SJSA1 (cell line): ENCODE results near the gene ATP6V1A. TPM values are rescaled to one million over a fixed set of nuclear protein-coding genes. Genes with fewer than 3 reads are reported as not detected.

Experiments used
- DNase-seq, 2 experiments: peaks; one replicate each; pipeline ENCODE4 v3.0.0-alpha.2; 2015 to 2020; ENCODE audit warnings: low spot score in 2 of 2, low read depth in 1 of 2
- H3K27ac ChIP-seq: fragments of 250-450 bp; sonication (Bioruptor Pico); 2 replicates; pipeline ENCODE4 v1.5.1; 2020; ENCODE audit warnings: mild to moderate bottlenecking, moderate library complexity
- H3K27me3 ChIP-seq: fragments of 250-450 bp; sonication (Bioruptor Pico); replicated peaks from 2 replicates; pipeline ENCODE4 v1.5.1; 2020; ENCODE audit warnings: mild to moderate bottlenecking, moderate library complexity
- H3K36me3 ChIP-seq: fragments of 250-450 bp; sonication (Bioruptor Pico); 2 replicates; pipeline ENCODE4 v1.5.1; 2020; ENCODE audit warnings: mild to moderate bottlenecking
- H3K4me1 ChIP-seq: fragments of 250-450 bp; sonication (Bioruptor Pico); replicated peaks from 2 replicates; pipeline ENCODE4 v1.6.1; 2021; ENCODE audit warnings: mild to moderate bottlenecking
- H3K4me3 ChIP-seq: fragments of 250-450 bp; sonication (Bioruptor Pico); 2 replicates; pipeline ENCODE4 v1.5.1; 2020; ENCODE audit warnings: mild to moderate bottlenecking
- H3K9me3 ChIP-seq: fragments of 250-450 bp; sonication (Bioruptor Pico); replicated peaks from 2 replicates; pipeline ENCODE4 v1.5.1; 2020; ENCODE audit warnings: mild to moderate bottlenecking
- total RNA-seq: library from RNA; depleted of rRNA; stranded (reverse); fragments of >200 nt; shearing (Covaris generic); gene quantifications from 2 replicates; pipeline ENCODE4 v1.2.3, GENCODE V29; 2014; rRNA removed

Gene ATP6V1A
- total RNA-seq, result 54.8 and 65.8 TPM in 2 replicates

GRCh38 chr3:113746548-113747282, at the start of gene ATP6V1A:
Gene ATP6V1A (plus strand): TSS chr3:113747035. CDS start chr3:113778754, 31,719 bp downstream.
- H3K4me3 ChIP-seq, result peak within 1 kb of the TSS; percentile 80
- no peaks in the 10 kb centered on the region for H3K9me3 ChIP-seq
- peaks cover 23% of the 10 kb centered on the region for H3K4me1 ChIP-seq
- peak; percentile 86 to 96 for DNase-seq
- no peaks in the 10 kb centered on the region for H3K27me3 ChIP-seq
- H3K36me3 ChIP-seq, result peaks cover 24% of the 10 kb centered on the region
- H3K27ac ChIP-seq, result peak within 1 kb of the TSS; percentile 99

DNA sequence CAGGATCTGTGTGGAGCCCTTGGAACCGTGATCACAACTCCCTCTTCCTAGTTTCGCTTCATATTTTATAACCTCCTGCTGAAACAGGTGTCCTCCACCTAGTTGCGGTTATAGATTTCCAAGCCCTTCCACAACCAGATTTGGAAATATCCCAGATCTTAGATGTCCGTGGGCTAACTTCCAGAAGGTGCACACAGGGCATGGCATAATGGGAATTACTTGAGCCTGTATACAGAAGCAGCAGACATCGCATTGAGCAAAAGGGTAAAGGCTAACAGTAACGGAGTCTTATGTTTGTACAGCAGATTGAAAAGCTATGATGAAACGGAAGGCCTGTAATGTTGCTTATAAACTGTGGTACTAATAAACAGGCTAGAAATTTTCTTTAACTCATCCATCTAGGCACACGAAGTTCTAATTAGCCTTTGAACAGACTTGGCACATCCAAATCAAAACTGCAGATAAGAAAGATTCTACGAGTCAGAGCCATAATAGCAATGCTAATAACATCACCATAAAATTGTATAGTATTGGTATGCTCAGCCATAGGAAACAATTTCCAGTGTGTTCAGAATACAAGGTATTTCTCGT, 49.2 kb upstream of the ATP6V1A start:
- peaks cover 8% of the 10 kb centered on the region; the same call in 1 of the 2 replicates for H3K4me1 ChIP-seq
- peak in 1 of 2 experiments; percentile 21 for DNase-seq
- H3K27ac ChIP-seq, result no peak overlapping the region

GRCh38 chr3:113698213-113698742, 48.6 kb upstream of the ATP6V1A start:
- DNase-seq, result no peak
- Histone ChIP-seq H3K9me3 (no peaks in the 10 kb centered on the region), H3K36me3 (no peaks in the 10 kb centered on the region), H3K27me3 (no peaks in the 10 kb centered on the region), H3K4me1 (peaks cover 8% of the 10 kb centered on the region; the same call in 1 of the 2 replicates), H3K4me3 (no peak overlapping the region), H3K27ac (no peak overlapping the region)

More for the DNA sequence above, 49.2 kb upstream of the ATP6V1A start:
- no peaks in the 10 kb centered on the region for H3K27me3 ChIP-seq
- no peaks in the 10 kb centered on the region for H3K9me3 ChIP-seq
- H3K36me3 ChIP-seq, result no peaks in the 10 kb centered on the region
- peak overlapping the region; percentile 46 for H3K4me3 ChIP-seq

DNA sequence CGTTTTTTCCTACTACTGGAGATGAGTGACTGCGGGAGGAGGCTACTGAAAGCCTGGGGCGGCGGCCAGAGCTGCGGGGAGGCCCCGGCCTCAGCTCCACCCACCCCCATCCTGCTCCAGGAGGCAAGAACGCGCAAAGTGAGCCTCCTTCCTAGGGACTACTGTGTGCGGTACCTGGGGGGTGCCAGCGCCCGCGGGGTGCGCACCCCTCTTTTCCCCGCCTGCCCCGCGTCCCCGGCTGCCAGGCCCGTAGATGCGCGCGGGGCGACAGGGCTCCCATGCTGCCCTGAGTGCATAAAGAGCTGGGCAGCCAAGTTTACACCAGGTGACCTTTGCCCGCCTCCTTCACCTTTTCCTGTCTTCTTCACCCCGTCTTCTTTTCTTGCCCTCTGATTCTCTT, 47.9 kb upstream of the ATP6V1A start:
- H3K27me3 ChIP-seq, result no peaks in the 10 kb centered on the region
- no peak overlapping the region for H3K27ac ChIP-seq
- no peak overlapping the region for H3K4me3 ChIP-seq
- DNase-seq, result no peak
- H3K4me1 ChIP-seq, result peaks cover 8% of the 10 kb centered on the region; the same call in 1 of the 2 replicates
- H3K9me3 ChIP-seq, result no peaks in the 10 kb centered on the region
- no peaks in the 10 kb centered on the region for H3K36me3 ChIP-seq

DNA sequence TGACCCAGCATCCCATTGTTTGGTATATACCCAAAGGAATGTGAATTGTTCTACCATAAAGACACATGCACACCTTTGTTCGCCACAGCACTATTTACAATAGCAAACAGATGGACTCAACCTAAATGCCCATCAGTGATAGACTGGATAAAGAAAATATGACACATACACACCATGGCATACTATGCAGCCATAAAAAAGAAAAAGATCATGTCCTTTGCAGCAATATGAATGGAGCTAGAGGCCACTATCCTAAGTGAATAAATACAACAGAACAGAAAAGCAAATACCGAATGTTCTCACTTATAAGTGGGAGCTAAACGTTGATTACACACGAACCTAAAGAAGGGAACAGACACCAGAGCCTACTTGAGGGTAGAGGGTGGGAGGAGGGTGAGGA, 39.0 kb upstream of the ATP6V1A start:
- Histone ChIP-seq H3K27me3 (no peaks in the 10 kb centered on the region), H3K4me3 (no peak overlapping the region), H3K4me1 (no peaks in the 10 kb centered on the region), H3K27ac (no peak overlapping the region), H3K36me3 (no peaks in the 10 kb centered on the region), H3K9me3 (no peaks in the 10 kb centered on the region)
- no peak for DNase-seq

DNA sequence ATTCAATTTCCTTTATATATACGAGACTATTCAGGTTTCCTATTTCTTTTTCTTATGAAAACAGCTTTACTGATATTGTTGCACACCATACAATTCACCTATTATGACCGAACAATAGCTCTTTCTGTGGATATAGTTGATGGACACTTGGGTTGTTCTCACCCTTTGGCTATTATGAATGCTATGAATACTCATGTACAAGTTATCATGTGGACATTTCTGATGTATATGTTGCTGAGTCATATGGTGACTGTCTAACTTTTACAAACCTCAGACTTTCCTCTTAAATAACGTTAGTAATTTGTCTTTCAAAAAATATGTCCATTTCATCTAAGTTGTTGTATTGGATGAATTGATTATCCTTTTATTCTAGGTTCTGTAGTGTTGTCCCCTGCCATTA, 34.7 kb upstream of the ATP6V1A start:
- Histone ChIP-seq H3K36me3 (no peaks in the 10 kb centered on the region), H3K4me1 (no peaks in the 10 kb centered on the region), H3K27ac (no peak overlapping the region), H3K27me3 (no peaks in the 10 kb centered on the region), H3K4me3 (no peak overlapping the region), H3K9me3 (no peaks in the 10 kb centered on the region)
- DNase-seq, result no peak

GRCh38 chr3:113714702-113715101, 32.1 kb upstream of the ATP6V1A start:
- no peaks in the 10 kb centered on the region for H3K27me3 ChIP-seq
- H3K4me1 ChIP-seq, result no peaks in the 10 kb centered on the region
- no peak for DNase-seq
- H3K9me3 ChIP-seq, result no peaks in the 10 kb centered on the region
- H3K27ac ChIP-seq, result no peak overlapping the region
- no peak overlapping the region for H3K4me3 ChIP-seq
- peaks cover 6% of the 10 kb centered on the region; the same call in 1 of the 2 replicates for H3K36me3 ChIP-seq

DNA sequence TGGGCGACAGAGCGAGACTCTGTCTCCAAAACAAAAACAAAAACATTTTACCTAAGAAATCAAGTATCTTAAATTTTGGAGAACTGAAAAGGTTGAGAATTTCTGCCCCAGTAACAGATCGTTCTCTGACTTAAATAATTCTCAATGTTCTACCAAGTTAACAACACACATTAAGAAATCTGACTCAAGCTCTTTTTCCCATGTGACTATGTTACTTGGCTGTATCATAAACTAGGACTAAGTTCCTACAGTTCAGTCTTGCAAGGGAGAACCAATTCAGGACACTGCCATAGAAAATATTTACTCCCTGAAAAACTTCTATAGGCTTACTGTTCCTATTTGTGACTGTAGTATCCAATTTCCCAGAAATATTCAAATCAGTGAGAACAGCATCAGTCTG, 29.5 kb upstream of the ATP6V1A start:
- no peaks in the 10 kb centered on the region for H3K27me3 ChIP-seq
- H3K4me1 ChIP-seq, result no peaks in the 10 kb centered on the region
- no peaks in the 10 kb centered on the region for H3K9me3 ChIP-seq
- H3K36me3 ChIP-seq, result peaks cover 28% of the 10 kb centered on the region
- no peak overlapping the region for H3K4me3 ChIP-seq
- no peak for DNase-seq
- H3K27ac ChIP-seq, result no peak overlapping the region

DNA sequence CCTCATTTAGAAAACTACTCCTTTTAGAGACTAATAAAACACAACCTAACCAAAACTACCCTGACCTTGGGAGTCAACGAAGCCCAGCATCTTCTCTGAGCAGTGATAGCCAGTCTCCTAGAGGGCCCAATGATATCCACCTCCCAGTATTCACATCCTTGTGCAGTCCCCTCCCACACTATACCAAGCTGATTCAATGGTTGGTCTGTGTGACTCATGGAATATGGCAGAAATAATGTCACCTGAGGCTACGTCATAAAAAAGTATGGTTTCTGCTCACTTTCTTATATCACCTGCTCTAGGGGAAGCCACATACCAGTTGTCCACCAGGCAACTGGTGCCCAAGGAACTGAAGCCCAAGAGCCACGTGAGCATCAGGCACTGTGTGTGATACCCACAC, 29.0 kb upstream of the ATP6V1A start:
- no peak overlapping the region for H3K27ac ChIP-seq
- no peak for DNase-seq
- H3K36me3 ChIP-seq, result peaks cover 31% of the 10 kb centered on the region
- no peaks in the 10 kb centered on the region for H3K9me3 ChIP-seq
- no peaks in the 10 kb centered on the region for H3K4me1 ChIP-seq
- H3K4me3 ChIP-seq, result no peak overlapping the region
- H3K27me3 ChIP-seq, result no peaks in the 10 kb centered on the region

- Histone ChIP-seq H3K4me3 (no peak overlapping the region), H3K27me3 (no peaks in the 10 kb centered on the region), H3K36me3 (peaks cover 42% of the 10 kb centered on the region), H3K9me3 (no peaks in the 10 kb centered on the region), H3K4me1 (no peaks in the 10 kb centered on the region), H3K27ac (no peak overlapping the region)
- DNase-seq, result no peak
Observed at GRCh38 chr3:113719294-113719693, 27.5 kb upstream of the ATP6V1A start.

DNA sequence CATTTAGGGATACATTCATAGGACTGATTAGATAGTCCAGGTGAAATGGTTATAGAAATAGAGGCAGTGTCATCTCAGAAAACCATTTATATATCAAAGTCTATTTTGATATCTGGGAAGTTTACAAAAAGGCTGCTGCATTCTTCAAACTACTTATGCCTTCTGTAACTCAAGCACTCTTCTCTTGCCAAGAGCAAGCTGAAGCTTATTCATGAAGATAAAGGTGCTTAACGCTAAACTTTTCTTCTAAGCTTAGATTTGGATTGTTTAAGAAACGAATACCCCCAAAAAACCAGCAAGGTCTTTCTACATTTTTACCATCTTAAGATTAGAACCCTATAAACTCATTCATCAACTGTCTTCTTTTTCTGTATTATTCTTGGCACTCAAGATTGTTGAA, 27.1 kb upstream of the ATP6V1A start:
- Histone ChIP-seq H3K27me3 (no peaks in the 10 kb centered on the region), H3K9me3 (no peaks in the 10 kb centered on the region), H3K36me3 (peaks cover 42% of the 10 kb centered on the region), H3K4me1 (no peaks in the 10 kb centered on the region), H3K27ac (no peak overlapping the region), H3K4me3 (no peak overlapping the region)
- DNase-seq, result no peak

- no peaks in the 10 kb centered on the region for H3K27me3 ChIP-seq
- no peaks in the 10 kb centered on the region for H3K4me1 ChIP-seq
- H3K4me3 ChIP-seq, result no peak overlapping the region
- no peak for DNase-seq
- H3K27ac ChIP-seq, result no peak overlapping the region
- peaks cover 42% of the 10 kb centered on the region for H3K36me3 ChIP-seq
- no peaks in the 10 kb centered on the region for H3K9me3 ChIP-seq
Observed at GRCh38 chr3:113721636-113722035, 25.2 kb upstream of the ATP6V1A start.

GRCh38 chr3:113728661-113729060, 18.2 kb upstream of the ATP6V1A start:
- no peak overlapping the region for H3K27ac ChIP-seq
- H3K4me3 ChIP-seq, result no peak overlapping the region
- no peak for DNase-seq
- no peaks in the 10 kb centered on the region for H3K9me3 ChIP-seq
- no peaks in the 10 kb centered on the region for H3K27me3 ChIP-seq
- peaks cover 15% of the 10 kb centered on the region for H3K36me3 ChIP-seq
- H3K4me1 ChIP-seq, result no peaks in the 10 kb centered on the region

GRCh38 chr3:113730550-113730949, 16.3 kb upstream of the ATP6V1A start:
- peaks cover 17% of the 10 kb centered on the region for H3K36me3 ChIP-seq
- H3K27ac ChIP-seq, result no peak overlapping the region
- DNase-seq, result no peak
- H3K4me1 ChIP-seq, result no peaks in the 10 kb centered on the region
- H3K4me3 ChIP-seq, result no peak overlapping the region
- H3K9me3 ChIP-seq, result no peaks in the 10 kb centered on the region
- H3K27me3 ChIP-seq, result no peaks in the 10 kb centered on the region
